AG20443 (cell line): ENCODE results near the gene WDFY1.

Experiments
- DNase-seq: peaks from one replicate; pipeline ENCODE4 v3.0.0; 2012; ENCODE audit warnings: low spot score, mixed read lengths

WDFY1 gene

GRCh38 chr2:223944703-223945531 lies at the start of gene WDFY1:
Gene WDFY1, minus strand, starts transcription at chr2:223945335. Its CDS starts 51 bp downstream, at chr2:223945284.
- peak; percentile 97 for DNase-seq

GRCh38 chr2:223994562-223995162 lies 49.5 kb upstream of the WDFY1 start:
- DNase-seq = no peak

- peak; percentile 76 for DNase-seq
Observed at GRCh38 chr2:223993634-223994232, 48.6 kb upstream of the WDFY1 start.

- no peak for DNase-seq
Observed at GRCh38 chr2:223991611-223992010, 46.5 kb upstream of the WDFY1 start.

GRCh38 chr2:223989856-223990232 lies 44.7 kb upstream of the WDFY1 start:
- no peak for DNase-seq

- DNase-seq = no peak
Observed at GRCh38 chr2:223989206-223989855, 44.2 kb upstream of the WDFY1 start.

GRCh38 chr2:223981241-223981640 lies 36.1 kb upstream of the WDFY1 start:
- DNase-seq = no peak

GRCh38 chr2:223980803-223981202 lies 35.7 kb upstream of the WDFY1 start:
- no peak for DNase-seq

GRCh38 chr2:223980397-223980735 lies 35.2 kb upstream of the WDFY1 start:
- DNase-seq = no peak

- no peak for DNase-seq
Observed at GRCh38 chr2:223979730-223980396, 34.7 kb upstream of the WDFY1 start.

- no peak for DNase-seq
Observed at GRCh38 chr2:223978451-223978850, 33.3 kb upstream of the WDFY1 start.

- DNase-seq = no peak
Observed at GRCh38 chr2:223976635-223977226, 31.6 kb upstream of the WDFY1 start.

- DNase-seq = no peak
Observed at GRCh38 chr2:223973606-223974005, 28.5 kb upstream of the WDFY1 start.

- no peak for DNase-seq
Observed at GRCh38 chr2:223972656-223973102, 27.5 kb upstream of the WDFY1 start.

GRCh38 chr2:223971731-223972130 lies 26.6 kb upstream of the WDFY1 start:
- DNase-seq = no peak

GRCh38 chr2:223970343-223971128 lies 25.4 kb upstream of the WDFY1 start:
- no peak for DNase-seq

GRCh38 chr2:223969856-223970255 lies 24.7 kb upstream of the WDFY1 start:
- no peak for DNase-seq

GRCh38 chr2:223969315-223969714 lies 24.2 kb upstream of the WDFY1 start:
- DNase-seq = no peak

GRCh38 chr2:223967981-223968380 lies 22.8 kb upstream of the WDFY1 start:
- no peak for DNase-seq

GRCh38 chr2:223959688-223960087 lies 14.6 kb upstream of the WDFY1 start:
- peak; percentile 44 for DNase-seq
